ENCODE results near the gene CPVL.
"Not testable (repeated sequence)": the region's sequence is repeated elsewhere in the genome, so short reads cannot be mapped to it uniquely, and the experiment has no call there.

CPVL gene

DNA sequence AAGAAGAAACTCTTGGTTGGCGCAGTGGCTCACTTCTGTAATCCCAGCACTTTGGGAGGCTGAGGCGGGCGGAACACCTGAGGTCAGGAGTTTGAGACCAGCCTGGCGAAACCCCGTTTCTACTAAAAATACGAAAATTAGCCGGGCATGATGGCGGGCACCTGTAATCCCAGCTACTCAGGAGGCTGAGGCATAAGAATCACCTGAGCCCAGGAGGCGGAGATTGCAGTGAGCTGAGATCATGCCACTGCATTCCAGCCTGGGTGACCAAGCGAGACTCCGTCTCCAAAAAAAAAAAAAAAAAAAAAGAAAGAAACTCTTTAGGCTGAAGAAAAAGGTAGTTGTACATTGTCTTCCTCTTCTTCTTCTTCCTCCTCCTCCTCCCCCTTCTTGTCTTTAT is 53.2 kb downstream of the CPVL start:
- not testable (repeated sequence) for FAIRE-seq

GRCh38 chr7:29091715-29092114 is 54.6 kb downstream of the CPVL start:
- FAIRE-seq (no peak), DNase-seq (ENCODE audit: low spot score) (no peak)

More for the DNA sequence above, 53.2 kb downstream of the CPVL start:
- DNase-seq (ENCODE audit: low spot score) = not testable (repeated sequence)

DNA sequence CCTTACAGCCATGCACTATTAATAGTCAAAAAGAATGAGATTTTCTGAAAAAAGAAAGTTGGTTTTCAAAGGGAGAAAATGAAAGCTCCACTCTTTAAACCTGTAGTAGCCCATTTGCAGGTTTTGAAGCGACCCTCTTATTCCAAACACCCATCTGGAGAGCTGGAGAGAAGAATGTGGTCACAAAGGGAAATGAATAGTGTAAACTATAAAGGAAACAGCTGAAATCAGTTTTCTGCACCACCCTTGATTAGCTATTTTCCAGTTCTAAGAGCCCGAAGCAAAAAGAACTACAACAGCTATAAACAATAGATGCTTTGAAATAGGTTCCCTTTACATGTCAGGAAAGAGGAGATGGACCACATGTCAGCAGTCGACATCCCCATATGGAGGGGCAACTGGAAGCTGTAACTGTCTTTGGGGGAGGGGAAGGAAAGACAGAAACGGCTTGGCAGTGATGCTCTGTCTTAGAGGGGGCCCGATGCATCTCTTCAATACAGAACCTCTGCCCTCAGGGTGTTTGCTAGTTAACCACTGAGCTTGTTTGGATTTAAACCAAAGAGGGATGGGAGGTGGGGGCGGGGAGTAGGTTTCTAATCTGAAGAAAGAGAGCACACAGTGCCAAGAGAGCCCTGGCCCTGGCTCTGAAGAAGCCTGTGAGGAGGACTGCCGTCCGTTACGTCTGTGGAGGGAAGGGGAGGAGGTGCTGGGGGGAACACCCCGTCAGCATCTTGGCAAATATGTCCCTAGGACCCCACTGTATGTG is 55.3 kb downstream of the CPVL start:
- DNase-seq (ENCODE audit: low spot score) (no peak), FAIRE-seq (no peak)

DNA sequence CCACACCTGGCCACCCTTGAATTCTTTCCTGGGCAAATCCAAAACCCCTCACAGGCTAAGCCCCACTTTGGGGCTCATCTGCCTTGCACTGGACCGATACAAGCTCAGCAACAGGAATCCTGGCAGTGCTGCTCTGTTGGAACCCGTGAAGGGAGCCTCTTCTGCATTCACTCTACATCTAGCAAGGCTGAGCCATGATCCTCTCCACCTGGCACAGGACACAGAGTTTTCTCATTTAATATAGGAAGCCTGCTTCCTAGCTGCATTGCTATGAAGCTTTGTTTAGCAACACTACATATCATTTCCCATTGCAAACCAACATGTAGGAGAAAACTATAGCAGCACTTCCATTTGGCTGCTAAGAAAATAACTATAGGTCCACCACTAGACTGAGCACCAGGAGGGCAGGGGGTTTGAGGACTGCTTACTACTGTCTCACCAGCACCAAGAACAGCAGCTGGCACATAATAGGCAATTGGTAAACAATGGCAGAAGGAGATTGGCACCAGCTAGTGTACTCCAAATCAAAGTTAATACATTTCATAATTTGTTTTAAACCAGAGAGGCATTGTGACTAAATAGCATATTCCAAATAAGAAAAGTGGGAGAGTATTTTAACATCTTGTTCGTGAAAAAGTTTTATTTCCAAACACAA is 56.1 kb downstream of the CPVL start:
- FAIRE-seq (no peak), DNase-seq (ENCODE audit: low spot score) (no peak)

DNA sequence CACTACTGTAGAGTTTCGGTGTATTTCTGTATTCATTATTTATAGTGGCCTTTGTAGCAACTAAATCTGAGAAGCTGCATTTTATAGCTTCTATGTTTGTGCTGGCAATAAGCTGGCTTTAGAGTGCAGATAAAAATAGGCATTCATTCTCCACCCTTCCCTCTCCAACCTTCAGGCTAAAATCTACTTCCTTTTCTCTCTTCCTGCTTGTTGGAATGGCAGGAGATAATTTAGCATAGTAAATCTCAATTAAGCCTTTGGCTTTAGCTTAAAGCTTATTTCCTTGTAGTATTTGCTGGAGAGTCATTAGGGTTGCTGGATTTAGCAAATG is 58.5 kb downstream of the CPVL start:
- FAIRE-seq (no peak), DNase-seq (ENCODE audit: low spot score) (no peak)

DNA sequence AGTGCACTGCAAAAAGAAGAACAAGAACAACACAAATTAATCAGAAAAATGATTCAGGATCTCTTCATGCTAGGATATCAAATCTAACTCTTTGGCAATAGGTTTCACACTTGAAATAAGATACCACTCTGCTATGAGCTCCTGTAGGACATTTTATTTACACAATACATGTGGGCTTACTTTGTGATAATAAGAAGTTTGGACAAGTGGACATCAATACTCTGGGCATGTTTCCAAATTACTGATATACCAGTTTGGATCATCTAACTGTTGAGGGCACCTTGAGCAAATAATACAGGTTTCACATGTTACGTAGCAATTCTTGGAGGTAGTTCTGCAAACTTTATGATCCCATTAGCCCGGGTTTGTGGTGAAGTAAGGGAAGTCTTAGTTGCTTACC is 59.8 kb downstream of the CPVL start:
- DNase-seq (ENCODE audit: low spot score) (no peak), FAIRE-seq (no peak)

GRCh38 chr7:29084832-29085231 is 61.5 kb downstream of the CPVL start:
- no peak for DNase-seq (ENCODE audit: low spot score)
- no peak for FAIRE-seq

DNA sequence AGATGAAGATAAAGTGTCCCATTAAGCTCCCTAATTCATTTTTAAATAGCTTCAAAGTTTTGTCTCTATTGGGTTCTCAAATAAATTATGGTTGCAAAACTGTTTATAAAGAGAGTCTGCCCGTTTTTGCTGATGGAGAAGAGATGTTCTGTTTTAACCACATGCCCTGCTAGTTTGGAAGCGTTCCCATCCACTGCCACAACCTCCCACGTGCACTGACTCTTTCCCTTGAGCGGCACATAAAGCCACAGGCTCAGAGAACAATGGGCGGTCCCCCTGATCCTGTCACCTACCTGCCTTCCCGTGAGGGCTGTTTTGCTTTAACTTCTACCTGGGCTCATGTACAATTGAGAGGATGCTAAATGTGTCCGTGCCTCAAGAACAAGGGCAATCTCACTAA is 65.5 kb downstream of the CPVL start:
- no peak for FAIRE-seq
- DNase-seq (ENCODE audit: low spot score) = no peak

GRCh38 chr7:29078311-29079260 is 67.8 kb downstream of the CPVL start:
- FAIRE-seq = no peak
- no peak for DNase-seq (ENCODE audit: low spot score)

GRCh38 chr7:29077854-29078253 is 68.5 kb downstream of the CPVL start:
- FAIRE-seq (no peak), DNase-seq (ENCODE audit: low spot score) (no peak)

- no peak for FAIRE-seq
- no peak for DNase-seq (ENCODE audit: low spot score)
Measured at GRCh38 chr7:29077176-29077575, 69.2 kb downstream of the CPVL start.

- FAIRE-seq = no peak
- DNase-seq (ENCODE audit: low spot score) = no peak
Measured at GRCh38 chr7:29076631-29077030, 69.7 kb downstream of the CPVL start.

- FAIRE-seq (no peak), DNase-seq (ENCODE audit: low spot score) (no peak)
Measured at GRCh38 chr7:29075606-29076005, 70.7 kb downstream of the CPVL start.

DNA sequence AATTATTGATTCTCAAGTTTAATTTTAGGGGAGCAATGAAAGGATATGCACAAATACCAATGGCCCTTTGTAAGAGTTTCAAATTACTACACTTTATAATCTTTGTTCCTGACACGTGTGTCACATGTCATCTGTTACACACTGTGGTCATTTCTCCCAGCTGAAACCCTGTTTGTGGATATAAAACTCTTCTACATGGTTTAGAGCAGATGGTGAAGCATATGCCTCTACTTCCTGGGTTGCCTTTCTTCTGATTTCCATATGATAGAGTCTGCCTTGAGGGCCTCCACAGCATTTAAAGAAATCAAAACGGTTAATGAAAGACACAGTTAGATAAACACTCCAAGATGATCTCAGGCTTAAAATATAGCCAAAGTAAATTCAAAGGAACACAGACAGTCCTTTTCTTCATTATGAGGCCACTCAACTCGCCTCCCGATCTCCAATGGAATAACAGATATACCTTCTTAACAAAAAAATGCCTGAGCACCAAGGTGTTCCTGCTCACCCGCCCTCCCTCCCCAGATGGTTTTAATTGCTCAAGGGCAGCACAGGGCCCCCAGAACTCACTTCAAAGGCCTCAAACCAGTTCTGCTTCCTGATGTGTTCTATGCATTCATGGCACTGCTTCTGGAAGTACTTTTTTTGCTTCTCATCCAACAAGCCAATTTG is 75.0 kb downstream of the CPVL start:
- no peak for FAIRE-seq
- no peak for DNase-seq (ENCODE audit: low spot score)

DNA sequence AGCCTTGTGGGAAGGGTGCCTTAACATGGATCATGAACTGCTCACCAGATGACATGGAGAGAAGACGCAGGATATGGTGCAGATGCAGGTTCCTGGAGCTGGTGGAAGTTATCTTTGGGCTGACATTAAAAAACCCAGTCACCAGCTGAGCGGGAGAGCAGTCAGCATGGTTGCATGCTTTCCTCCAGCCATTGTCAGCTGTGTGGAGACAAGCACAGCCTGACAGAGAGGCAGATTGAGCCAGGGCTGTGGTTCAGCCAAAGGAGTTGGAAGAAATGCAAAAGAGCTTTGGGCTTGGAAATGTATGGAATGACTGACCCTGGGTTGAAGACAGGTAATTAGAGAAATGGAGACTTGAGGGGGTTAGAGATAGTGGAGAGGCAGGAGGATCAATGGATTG is 79.7 kb downstream of the CPVL start:
- DNase-seq (ENCODE audit: low spot score) (no peak), FAIRE-seq (no peak)

DNA sequence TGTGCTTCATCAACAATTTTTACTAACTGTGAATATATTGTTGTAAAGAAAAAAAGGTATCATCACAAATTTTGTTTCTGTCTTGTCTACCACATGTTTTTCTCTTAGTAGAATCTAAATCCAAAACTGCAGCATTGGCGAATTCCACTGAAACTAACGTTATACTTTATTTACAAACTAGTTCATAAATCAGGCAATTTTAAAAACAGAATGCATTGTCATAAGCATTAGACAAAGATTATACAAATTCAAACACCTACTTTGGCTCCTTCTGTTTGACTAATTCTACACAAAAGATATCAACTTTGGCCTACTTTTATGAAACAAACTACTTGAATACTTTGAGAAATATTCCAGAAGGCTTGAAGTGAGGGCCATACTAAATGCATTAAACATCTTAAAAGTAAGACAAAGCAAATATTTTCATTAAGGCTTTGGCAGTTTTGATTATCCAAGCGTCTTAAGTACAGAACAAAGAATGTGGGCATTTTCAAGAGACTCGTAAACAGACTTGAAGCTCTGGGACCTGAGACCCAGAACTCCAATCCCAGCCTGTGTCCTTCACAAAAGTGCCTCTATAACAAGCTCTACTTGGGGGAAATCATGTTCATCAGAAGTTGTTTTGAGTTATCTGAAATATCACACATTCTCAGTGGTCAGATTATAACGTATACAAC is 81.0 kb downstream of the CPVL start:
- FAIRE-seq (no peak), DNase-seq (ENCODE audit: low spot score) (no peak)

DNA sequence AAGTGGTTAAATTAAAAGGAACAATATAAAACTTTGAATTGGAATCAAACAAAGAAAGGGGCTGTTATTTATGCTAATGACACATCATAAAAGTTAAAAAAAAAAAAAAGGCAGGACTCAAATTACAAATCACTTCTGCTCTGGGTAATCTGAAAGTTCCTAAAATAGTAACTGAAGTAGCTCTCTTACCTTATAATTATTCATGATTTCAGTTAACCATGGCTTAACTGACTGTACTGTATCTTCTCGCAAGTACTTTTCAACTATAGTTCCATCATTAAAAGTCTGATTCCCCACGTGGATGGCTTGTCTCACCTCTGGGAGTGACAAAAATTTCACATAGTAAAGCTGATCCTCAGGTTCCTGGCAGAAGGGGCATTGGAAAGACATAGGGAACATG is 82.5 kb downstream of the CPVL start:
- no peak for FAIRE-seq
- no peak for DNase-seq (ENCODE audit: low spot score)

DNA sequence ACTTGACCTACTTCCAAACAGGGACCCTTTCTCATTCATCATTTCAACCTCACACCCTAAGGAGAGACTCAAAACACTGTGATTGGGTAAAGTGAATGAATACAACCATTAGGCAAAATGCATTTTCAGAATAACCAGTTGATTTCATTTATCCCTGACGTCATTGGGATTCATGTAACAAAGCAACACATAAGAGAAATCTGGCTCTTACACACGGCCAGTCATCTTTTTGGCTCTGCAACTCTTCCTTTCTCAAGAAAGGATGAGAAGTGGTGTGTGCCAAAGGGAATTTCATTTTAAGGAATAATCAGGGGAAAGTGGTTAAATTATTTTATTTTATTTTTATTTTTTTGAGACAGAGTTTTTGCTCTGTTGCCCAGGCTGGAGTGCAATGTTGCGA is 83.1 kb downstream of the CPVL start:
- DNase-seq (ENCODE audit: low spot score) = no peak
- FAIRE-seq = no peak

DNA sequence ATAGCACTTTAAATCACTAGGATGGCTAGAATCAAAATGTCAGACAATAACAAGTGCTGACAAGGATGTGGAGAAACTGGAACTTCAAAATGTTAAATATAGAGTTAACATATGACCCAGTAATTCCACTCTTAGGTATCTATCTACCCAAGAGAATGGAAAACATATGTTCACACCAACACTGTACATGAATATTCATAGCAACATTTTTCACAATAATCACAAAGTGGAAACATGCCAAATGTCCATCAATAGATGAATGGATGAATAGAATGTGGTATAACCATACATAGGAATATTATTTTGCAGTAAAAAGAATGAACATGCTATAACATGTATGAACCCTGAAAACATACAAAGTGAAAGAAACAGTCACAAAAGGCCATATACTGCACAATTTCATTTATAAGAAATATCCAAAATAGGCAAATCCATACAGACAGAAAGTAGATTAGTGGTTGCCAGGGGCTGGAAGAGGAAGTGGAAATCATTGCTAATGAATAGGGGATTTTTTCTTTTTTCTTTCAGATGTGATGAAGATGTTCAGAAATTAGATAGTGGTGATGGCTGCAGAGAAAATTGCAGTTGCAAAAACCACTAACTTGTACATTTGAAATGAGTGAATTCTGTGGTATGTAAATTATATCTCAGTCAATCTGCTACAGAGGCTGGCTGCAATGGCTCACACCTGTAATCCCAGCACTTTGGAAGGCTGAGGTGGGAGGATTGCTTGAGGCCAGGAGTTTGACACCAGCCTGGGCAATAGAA is 93.0 kb downstream of the CPVL start:
- FAIRE-seq (no peak), DNase-seq (ENCODE audit: low spot score) (no peak)

- FAIRE-seq = no peak
Measured at GRCh38 chr7:29046978-29047377, 99.4 kb downstream of the CPVL start.

More at GRCh38 chr7:29046978-29047377, 99.4 kb downstream of the CPVL start:
- DNase-seq (ENCODE audit: low spot score) = no peak
